Adrenal gland (tissue), 5 donors: ENCODE measurements around the gene ZNF358.

Experiments
- CTCF ChIP-seq, 6 experiments: fragments of 450-650 bp in 4 of 6; fragments of 200-600 bp in 2 of 6; sonication (generic) in 1 of 6; IDR thresholded peaks; 1 replicate in 5 of 6; 2 replicates in 1 of 6; pipeline versions ENCODE4 v1.5.1 to v1.8.0; 2016 to 2021; ENCODE audit warnings: antibody characterized with exemption in 6 of 6, mild to moderate bottlenecking in 2 of 6, moderate library complexity in 1 of 6
- POLR2A ChIP-seq, 2 donors: fragments of 450-650 bp; IDR thresholded peaks; one replicate each; pipeline ENCODE4 v1.6.1; 2017; ENCODE audit warnings: antibody characterized with exemption in 2 of 2, mild to moderate bottlenecking in 2 of 2, moderate library complexity in 1 of 2
- donor health status: DM: no; HTN: no; CAD: no.

GRCh38 chr19:7545904-7546303 lies 30.0 kb downstream of the ZNF358 start:
- TF ChIP-seq CTCF (IDR thresholded peaks at IDR 0.05), result no peak
- no peak for TF ChIP-seq POLR2A (IDR thresholded peaks at IDR 0.05)
